H1 (cell line): ENCODE results near the gene CALML5. TPM values are rescaled to one million over a fixed set of nuclear protein-coding genes. Genes with fewer than 3 reads are reported as not detected.

Experiments used
- CTCF ChIA-PET: fragments of 300-600 bp; sonication (Branson Sonifier 250); formaldehyde crosslinking; loops from one replicate; lab custom pipeline; 2021; ENCODE audit not compliant: partially characterized antibody; lab: Charles Lee
- POLR2A ChIA-PET: fragments of 300-600 bp; sonication (Branson Sonifier 250); formaldehyde crosslinking; loops from one replicate; lab custom pipeline; 2021; ENCODE audit warnings: inconsistent platforms; ENCODE audit not compliant: partially characterized antibody; lab: Charles Lee
- DNase-seq, 2 experiments: peaks; one replicate each; pipeline versions ENCODE4 v3.0.0 to v3.0.0-alpha.2; 2010 to 2022; ENCODE audit warnings: low spot score in 2 of 2, low read depth in 1 of 2, mixed read lengths in 1 of 2
- FAIRE-seq: peaks from 2 replicates; lab custom pipeline; 2011; peaks lifted over from hg19 to GRCh38; lab: Jason Lieb, UNC
- H2AFZ ChIP-seq: 2 replicates; pipeline ENCODE4 v1.8.1; 2012; ENCODE audit warnings: low read length, inconsistent platforms
- H2AK5ac ChIP-seq: 2 replicates; pipeline ENCODE4 v1.6.1; 2013; ENCODE audit warnings: low read depth, low read length
- H2BK120ac ChIP-seq: replicated peaks from 2 replicates; pipeline ENCODE3; 2013; ENCODE audit warnings: low read depth, low read length, inconsistent platforms
- H2BK12ac ChIP-seq: 2 replicates; pipeline ENCODE4 v1.6.1; 2013; ENCODE audit warnings: low read depth, low read length
- H2BK15ac ChIP-seq: 2 replicates; pipeline ENCODE4 v1.6.1; 2013; ENCODE audit warnings: low read length
- H2BK20ac ChIP-seq: 2 replicates; pipeline ENCODE4 v1.6.1; 2013; ENCODE audit warnings: low read length
- H2BK5ac ChIP-seq: 2 replicates; pipeline ENCODE4 v1.6.1; 2013; ENCODE audit warnings: low read depth, low read length
- H3K14ac ChIP-seq: 2 replicates; pipeline ENCODE4 v1.6.1; 2013; ENCODE audit warnings: inconsistent platforms; ENCODE audit not compliant: insufficient read length
- H3K18ac ChIP-seq: 2 replicates; pipeline ENCODE4 v1.6.1; 2013; ENCODE audit warnings: low read length; ENCODE audit errors: extremely low read depth
- H3K23ac ChIP-seq: 2 replicates; pipeline ENCODE4 v1.6.1; 2013; ENCODE audit warnings: inconsistent platforms; ENCODE audit not compliant: insufficient read length
- H3K23me2 ChIP-seq: 2 replicates; pipeline ENCODE4 v1.6.1; 2013; ENCODE audit warnings: low read depth, low read length
- H3K27ac ChIP-seq: 2 replicates; pipeline ENCODE4 v1.6.1; 2011; ENCODE audit warnings: low read depth, low read length, inconsistent platforms
- H3K27me3 ChIP-seq, 4 experiments: replicated peaks in 1 of 4; 1 replicate in 1 of 4; 2 replicates in 3 of 4; pipeline versions ENCODE4 v1.6.1 to v1.8.1; 2011 to 2013; ENCODE audit warnings: low read length in 3 of 4, mild to moderate bottlenecking in 3 of 4, inconsistent platforms in 2 of 4, mixed read lengths in 2 of 4, moderate library complexity in 1 of 4; ENCODE audit not compliant: control insufficient read depth in 3 of 4, insufficient read depth in 3 of 4; ENCODE audit errors: extremely low read depth in 1 of 4
- H3K36me3 ChIP-seq, 4 experiments: 2 replicates each; pipeline versions ENCODE4 v1.6.1 to v1.8.1; 2011 to 2013; ENCODE audit warnings: mild to moderate bottlenecking in 4 of 4, low read length in 3 of 4, moderate library complexity in 2 of 4, control low read depth in 1 of 4, inconsistent platforms in 1 of 4; ENCODE audit not compliant: insufficient read depth in 4 of 4, control insufficient read depth in 2 of 4
- H3K4ac ChIP-seq: replicated peaks from 2 replicates; pipeline ENCODE3; 2013; ENCODE audit warnings: low read length, low read depth, mixed read lengths, inconsistent platforms; ENCODE audit not compliant: insufficient read length
- H3K4me1 ChIP-seq, 4 experiments: replicated peaks in 1 of 4; 1 replicate in 1 of 4; 2 replicates in 3 of 4; pipeline versions ENCODE4 v1.6.1 to v1.8.1; 2011 to 2013; ENCODE audit warnings: low read length in 3 of 4, inconsistent platforms in 2 of 4, mixed read lengths in 1 of 4; ENCODE audit not compliant: insufficient read depth in 4 of 4, control insufficient read depth in 3 of 4
- H3K4me2 ChIP-seq, 2 experiments: 2 replicates each; pipeline versions ENCODE4 v1.6.1 to v1.8.1; 2011 to 2013; ENCODE audit warnings: low read depth in 2 of 2, low read length in 2 of 2, control low read depth in 1 of 2, inconsistent platforms in 1 of 2, mild to moderate bottlenecking in 1 of 2; ENCODE audit not compliant: insufficient read depth in 1 of 2
- H3K4me3 ChIP-seq, 4 experiments: fragments of 200-600, 300-600 bp in 1 of 4; sonication (generic), shearing (Covaris generic), sonication (Bioruptor Twin) in 1 of 4; 2 replicates each; pipeline versions ENCODE4 v1.5.1 to v1.8.1; 2011 to 2016; ENCODE audit warnings: low read length in 4 of 4, low read depth in 3 of 4, control low read depth in 2 of 4, inconsistent platforms in 2 of 4, mild to moderate bottlenecking in 2 of 4, mixed read lengths in 1 of 4, moderate library complexity in 1 of 4; ENCODE audit not compliant: insufficient read depth in 2 of 4; ENCODE audit errors: extremely low read depth in 1 of 4
- H3K56ac ChIP-seq: replicated peaks from 2 replicates; pipeline ENCODE3; 2013; ENCODE audit warnings: low read depth, mild to moderate bottlenecking, mixed read lengths, low read length, inconsistent platforms; ENCODE audit not compliant: insufficient read length
- H3K79me1 ChIP-seq: 2 replicates; pipeline ENCODE4 v1.6.1; 2013; ENCODE audit warnings: low read depth, low read length, control low read depth
- H3K79me2 ChIP-seq, 2 experiments: 2 replicates each; pipeline versions ENCODE4 v1.6.1 to v1.8.1; 2012 to 2013; ENCODE audit warnings: low read length in 2 of 2, mild to moderate bottlenecking in 2 of 2, inconsistent platforms in 1 of 2; ENCODE audit not compliant: insufficient read depth in 2 of 2, control insufficient read depth in 1 of 2
- H3K9ac ChIP-seq, 4 experiments: replicated peaks in 1 of 4; 1 replicate in 1 of 4; 2 replicates in 3 of 4; pipeline versions ENCODE4 v1.6.1 to v1.8.1; 2011 to 2013; ENCODE audit warnings: low read depth in 3 of 4, low read length in 3 of 4, control low read depth in 2 of 4, mild to moderate bottlenecking in 2 of 4, moderate library complexity in 2 of 4, inconsistent platforms in 1 of 4; ENCODE audit errors: extremely low read depth in 1 of 4
- H3K9me3 ChIP-seq, 2 experiments: 2 replicates each; pipeline versions ENCODE4 v1.6.1 to v1.8.1; 2012 to 2013; ENCODE audit warnings: mild to moderate bottlenecking in 2 of 2, moderate library complexity in 2 of 2, control low read depth in 1 of 2, inconsistent platforms in 1 of 2, low read depth in 1 of 2, low read length in 1 of 2, mixed read lengths in 1 of 2; ENCODE audit not compliant: insufficient read depth in 2 of 2
- H4K20me1 ChIP-seq, 2 experiments: replicated peaks in 1 of 2; 2 replicates each; pipeline versions ENCODE3 to v1.8.1; 2011 to 2013; ENCODE audit warnings: inconsistent platforms in 2 of 2, low read length in 2 of 2, mild to moderate bottlenecking in 1 of 2; ENCODE audit not compliant: insufficient read depth in 2 of 2, control insufficient read depth in 1 of 2
- H4K5ac ChIP-seq: 2 replicates; pipeline ENCODE4 v1.6.1; 2013; ENCODE audit warnings: low read length, low read depth, mixed read lengths, inconsistent platforms; ENCODE audit not compliant: insufficient read length
- H4K8ac ChIP-seq: 2 replicates; pipeline ENCODE4 v1.8.0; 2013; ENCODE audit warnings: mild to moderate bottlenecking, moderate library complexity, low read length, inconsistent platforms; ENCODE audit not compliant: insufficient read depth; ENCODE audit errors: extremely low read depth
- H4K91ac ChIP-seq: replicated peaks from 2 replicates; pipeline ENCODE3; 2013; ENCODE audit warnings: low read length, mixed read lengths, inconsistent platforms; ENCODE audit not compliant: insufficient read length
- BACH1 ChIP-seq: IDR thresholded peaks from 2 replicates; pipeline ENCODE4 v1.6.1; 2012; ENCODE audit warnings: low read length, improper control_type of control experiment
- GTF2F1 ChIP-seq: IDR thresholded peaks from 2 replicates; pipeline ENCODE4 v1.6.1; 2012; ENCODE audit warnings: low read depth, low read length, improper control_type of control experiment, borderline replicate concordance
- HDAC6 ChIP-seq: IDR thresholded peaks from one replicate; pipeline ENCODE4 v1.7.1; 2012; ENCODE audit warnings: low read depth, mild to moderate bottlenecking, inconsistent platforms, low read length, moderate library complexity
- JUN ChIP-seq: IDR thresholded peaks from 2 replicates; pipeline ENCODE4 v1.6.1; 2011; ENCODE audit warnings: low read depth, mild to moderate bottlenecking, improper control_type of control experiment, low read length
- NANOG ChIP-seq: IDR thresholded peaks from 2 replicates; pipeline ENCODE4 v1.6.1; 2011; ENCODE audit warnings: low read length, low read depth, mild to moderate bottlenecking, inconsistent platforms; ENCODE audit not compliant: insufficient read depth, poor library complexity, severe bottlenecking
- POU5F1 ChIP-seq: IDR thresholded peaks from 2 replicates; pipeline ENCODE4 v1.6.1; 2011; ENCODE audit warnings: low read depth, mild to moderate bottlenecking, low read length, moderate library complexity
- SRF ChIP-seq: IDR thresholded peaks from 2 replicates; pipeline ENCODE4 v1.6.1; 2011; ENCODE audit warnings: mild to moderate bottlenecking, low read depth, low read length, moderate library complexity
- WGBS, 2 experiments: shearing (Covaris generic) in 1 of 2; methylation state at CpG; one replicate each; pipeline versions ENCODE4 v1.1.6 to v1.1.7; 2013 to 2015; ENCODE audit warnings: low lambda C conversion rate in 2 of 2, mixed read lengths in 2 of 2, inconsistent platforms in 1 of 2, low coverage in 1 of 2, missing lambda C conversion rate in 1 of 2; ENCODE audit not compliant: insufficient replicate concordance in 2 of 2, insufficient coverage in 1 of 2, insufficient read length in 1 of 2; ENCODE audit errors: extremely low coverage in 1 of 2, missing lambda C conversion rate in 1 of 2; 5-methylcytosine and 5-hydroxymethylcytosine counted together
- polyA plus RNA-seq, 7 experiments: library from polyadenylated mRNA; depleted of rRNA in 3 of 7; stranded (reverse) in 5 of 7; unstranded in 2 of 7; fragments of >200 nt in 5 of 7; fragments of 200-250 nt in 2 of 7; gene quantifications; 1 replicate in 5 of 7; 2 replicates in 1 of 7; 4 replicates in 1 of 7; pipeline versions ENCODE4 v1.2.1 to v1.2.3, GENCODE V29; 2011 to 2013; ENCODE audit warnings: missing spikeins in 2 of 7, mixed read lengths in 2 of 7
- total RNA-seq: library from RNA; stranded (reverse); fragmentation: NEBNext Ultra II Directional; extraction: Animal tissue kit (Norgen Biotek cat#: 25700); gene quantifications from 2 replicates; pipeline ENCODE4 v1.2.1, GENCODE V29; 2021

The CALML5 gene
- total and polyA plus RNA-seq, 2 of the 8 experiments (the other 6 are each of a cell fraction or from before 2014, with no cell fraction given), result not detected

- Histone ChIP-seq H3K4me2 (no peak overlapping the region), H3K9me3 (peaks cover 5 to 12% of the 10 kb centered on the region in 2 experiments; a peak in 2 of 4 replicates), H3K4me3 (no peak overlapping the region), H3K56ac (no peak overlapping the region), H4K91ac (no peak overlapping the region), H2BK5ac (no peak overlapping the region), H3K9ac (no peak overlapping the region), H2BK20ac (no peak overlapping the region), H2AK5ac (no peak overlapping the region), H2BK12ac (no peak overlapping the region), H2BK120ac (no peak overlapping the region), H3K18ac (no peak overlapping the region), H3K23me2 (no peaks in the 10 kb centered on the region), H2BK15ac (no peak overlapping the region), H3K36me3 (no peaks in the 10 kb centered on the region), H3K27ac (no peak overlapping the region), H3K4ac (no peak overlapping the region), H4K8ac (no peak overlapping the region), H3K79me1 (no peaks in the 10 kb centered on the region), H3K23ac (no peak overlapping the region), H3K14ac (no peak overlapping the region), H4K20me1 (no peaks in the 10 kb centered on the region), H3K79me2 (no peaks in the 10 kb centered on the region), H2AFZ (no peak overlapping the region), H3K27me3 (no peaks in the 10 kb centered on the region), H3K4me1 (no peaks in the 10 kb centered on the region), H4K5ac (no peak overlapping the region)
- FAIRE-seq (no peak), DNase-seq (no peak)
- CTCF ChIA-PET, result no interaction called here
- 95% methylated on average over 1 of the region's 1 CpG; no CpG with 5 or more reads in 1 of the 2 experiments for WGBS, 2 experiments
- TF ChIP-seq HDAC6 (no peak), NANOG (no peak), SRF (no peak), BACH1 (no peak), JUN (no peak), POU5F1 (no peak), GTF2F1 (no peak)
- POLR2A ChIA-PET, result no interaction called here
These were observed 42.7 kb upstream of the CALML5 start for GRCh38 chr10:5542100-5542499.
